Neural progenitor cell (in vitro differentiated cells): Measurements from ENCODE around the gene TMED7. TPM values are rescaled to one million over a fixed set of nuclear protein-coding genes. Genes with fewer than 3 reads are reported as not detected.
"Not testable (repeated sequence)": the region's sequence is repeated elsewhere in the genome, so short reads cannot be mapped to it uniquely, and the experiment has no call there.

Source experiments
- DNase-seq: peaks from one replicate; pipeline ENCODE4 v3.0.0-alpha.2; 2016; ENCODE audit warnings: low spot score
- H2AFZ ChIP-seq: fragments of 200-600 bp; sonication (generic); replicated peaks from 2 replicates; pipeline ENCODE4 v1.6.1; 2016; ENCODE audit warnings: antibody characterized with exemption
- H3F3A ChIP-seq: fragments of 200-600 bp; sonication (generic); 2 replicates; pipeline ENCODE4 v1.6.1; 2016; ENCODE audit warnings: antibody characterized with exemption, low read depth
- H3K27ac ChIP-seq: fragments of 200-600 bp; sonication (generic); 2 replicates; pipeline ENCODE4 v1.5.1; 2016; ENCODE audit warnings: mild to moderate bottlenecking
- H3K27me3 ChIP-seq: fragments of 200-600 bp; sonication (generic); 2 replicates; pipeline ENCODE4 v1.6.1; 2016; ENCODE audit warnings: mild to moderate bottlenecking, moderate library complexity
- H3K36me3 ChIP-seq: fragments of 200-600 bp; sonication (generic); 2 replicates; pipeline ENCODE4 v1.5.1; 2016
- H3K4me1 ChIP-seq: fragments of 200-600 bp; sonication (generic); 2 replicates; pipeline ENCODE4 v1.6.1; 2016; ENCODE audit warnings: mixed run types
- H3K4me2 ChIP-seq: fragments of 200-600 bp; sonication (generic); 2 replicates; pipeline ENCODE4 v1.6.1; 2016
- H3K4me3 ChIP-seq: fragments of 200-600 bp; sonication (generic); 2 replicates; pipeline ENCODE4 v1.5.1; 2016
- H3K79me2 ChIP-seq: fragments of 200-600 bp; sonication (generic); 2 replicates; pipeline ENCODE4 v1.6.1; 2016; ENCODE audit warnings: low read depth
- H3K9ac ChIP-seq: fragments of 200-600 bp; sonication (generic); 2 replicates; pipeline ENCODE4 v1.6.1; 2016
- H3K9me3 ChIP-seq: fragments of 200-600 bp; sonication (generic); 2 replicates; pipeline ENCODE4 v1.5.1; 2016; ENCODE audit warnings: low read depth
- H4K20me1 ChIP-seq: fragments of 200-600 bp; sonication (generic); 2 replicates; pipeline ENCODE4 v1.6.1; 2016; ENCODE audit warnings: low read depth
- H3K27ac Mint-ChIP-seq: 3 replicates; pipeline ENCODE4 v1.8.0; 2021; ENCODE audit warnings: mixed read lengths
- H3K27me3 Mint-ChIP-seq: 2 replicates; pipeline ENCODE4 v1.8.0; 2022; ENCODE audit warnings: low read depth, mild to moderate bottlenecking, inconsistent platforms, moderate library complexity, mixed read lengths; ENCODE audit not compliant: insufficient read depth
- H3K36me3 Mint-ChIP-seq: 3 replicates; pipeline ENCODE4 v1.8.0; 2021; ENCODE audit warnings: mixed read lengths
- H3K4me1 Mint-ChIP-seq: 3 replicates; pipeline ENCODE4 v1.8.0; 2021; ENCODE audit warnings: mixed read lengths
- H3K4me3 Mint-ChIP-seq: 3 replicates; pipeline ENCODE4 v1.8.0; 2021; ENCODE audit warnings: mild to moderate bottlenecking, moderate library complexity, mixed read lengths
- H3K9me3 Mint-ChIP-seq: 3 replicates; pipeline ENCODE4 v1.8.0; 2020; ENCODE audit warnings: mixed read lengths
- EZH2 ChIP-seq: fragments of 200-600 bp; sonication (generic); IDR thresholded peaks from 2 replicates; pipeline ENCODE4 v1.6.1; 2017; ENCODE audit warnings: antibody characterized with exemption, mild to moderate bottlenecking, moderate library complexity
- EZH2phosphoT487 ChIP-seq: fragments of 200-600 bp; sonication (generic); IDR thresholded peaks from 2 replicates; pipeline ENCODE4 v1.6.1; 2017; ENCODE audit warnings: antibody characterized with exemption
- total RNA-seq: library from RNA; depleted of rRNA; stranded (reverse); fragments of >200 nt; gene quantifications from 2 replicates; pipeline ENCODE4 v1.2.3, GENCODE V29; 2015; ENCODE audit warnings: low replicate concordance
- TF ChIP-seq, protein P1 (sequence below): fragments of 200-600 bp; sonication (generic); IDR thresholded peaks from 2 replicates; pipeline ENCODE4 v1.5.1; 2017; ENCODE audit warnings: antibody characterized with exemption, mild to moderate bottlenecking

TMED7 gene
- total RNA-seq, 1 donor from 2014 or later = 112 TPM

DNA sequence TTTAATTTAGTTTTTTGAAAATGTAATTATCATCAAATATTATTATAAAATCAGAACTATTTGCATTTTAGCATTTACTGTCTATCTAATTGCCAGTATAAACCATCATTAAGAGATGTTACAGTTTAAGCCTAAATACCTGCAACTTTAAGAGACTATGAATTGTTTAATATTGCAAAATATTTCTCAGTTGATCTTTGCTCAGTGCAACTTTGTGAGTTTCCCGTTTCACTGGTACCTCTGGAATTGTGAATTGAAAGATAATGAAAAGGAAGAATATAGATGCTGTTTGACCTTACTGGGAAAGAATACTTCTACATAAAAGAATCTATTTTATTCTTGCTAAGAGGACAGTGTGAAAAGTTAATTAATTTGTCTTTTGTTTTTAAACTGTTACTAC, 30.2 kb upstream of the TMED7 start:
- no peak for TF ChIP-seq EZH2
- no peak for TF ChIP-seq EZH2phosphoT487
- TF ChIP-seq, protein P1, sequence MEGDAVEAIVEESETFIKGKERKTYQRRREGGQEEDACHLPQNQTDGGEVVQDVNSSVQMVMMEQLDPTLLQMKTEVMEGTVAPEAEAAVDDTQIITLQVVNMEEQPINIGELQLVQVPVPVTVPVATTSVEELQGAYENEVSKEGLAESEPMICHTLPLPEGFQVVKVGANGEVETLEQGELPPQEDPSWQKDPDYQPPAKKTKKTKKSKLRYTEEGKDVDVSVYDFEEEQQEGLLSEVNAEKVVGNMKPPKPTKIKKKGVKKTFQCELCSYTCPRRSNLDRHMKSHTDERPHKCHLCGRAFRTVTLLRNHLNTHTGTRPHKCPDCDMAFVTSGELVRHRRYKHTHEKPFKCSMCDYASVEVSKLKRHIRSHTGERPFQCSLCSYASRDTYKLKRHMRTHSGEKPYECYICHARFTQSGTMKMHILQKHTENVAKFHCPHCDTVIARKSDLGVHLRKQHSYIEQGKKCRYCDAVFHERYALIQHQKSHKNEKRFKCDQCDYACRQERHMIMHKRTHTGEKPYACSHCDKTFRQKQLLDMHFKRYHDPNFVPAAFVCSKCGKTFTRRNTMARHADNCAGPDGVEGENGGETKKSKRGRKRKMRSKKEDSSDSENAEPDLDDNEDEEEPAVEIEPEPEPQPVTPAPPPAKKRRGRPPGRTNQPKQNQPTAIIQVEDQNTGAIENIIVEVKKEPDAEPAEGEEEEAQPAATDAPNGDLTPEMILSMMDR = no peak
- Mint-ChIP-seq H3K4me1 (peaks cover 9% of the 10 kb centered on the region), H3K36me3 (no peaks in the 10 kb centered on the region), H3K27ac (no peak overlapping the region), H3K4me3 (no peak overlapping the region), H3K27me3 (no peaks in the 10 kb centered on the region), H3K9me3 (peaks cover 7% of the 10 kb centered on the region)
- Histone ChIP-seq H2AFZ (no peak overlapping the region), H3F3A (no peaks in the 10 kb centered on the region), H3K36me3 (no peaks in the 10 kb centered on the region), H3K4me3 (no peak overlapping the region), H3K9ac (no peak overlapping the region), H3K79me2 (no peaks in the 10 kb centered on the region), H3K27ac (no peak overlapping the region), H3K4me1 (peaks cover 3% of the 10 kb centered on the region), H3K4me2 (no peak overlapping the region), H4K20me1 (no peaks in the 10 kb centered on the region), H3K27me3 (no peaks in the 10 kb centered on the region), H3K9me3 (no peaks in the 10 kb centered on the region)
- DNase-seq = no peak

DNA sequence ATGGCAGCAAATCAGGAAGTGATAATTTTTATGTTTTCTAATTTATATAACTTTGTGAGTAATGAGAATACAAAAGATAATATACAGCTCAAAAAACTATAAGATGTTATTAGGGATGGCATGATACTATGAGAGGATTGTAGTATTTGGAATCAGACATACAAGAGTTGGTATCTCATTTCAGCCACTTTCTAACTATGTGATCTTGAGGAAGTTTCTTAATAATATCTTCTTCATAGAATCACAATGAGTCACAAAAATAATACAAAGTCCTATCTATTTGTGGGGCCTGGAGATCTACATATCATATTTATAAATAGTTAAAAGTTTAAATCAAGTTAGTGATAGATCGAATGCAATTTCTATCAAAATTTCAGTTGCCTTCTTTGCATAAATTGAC, 23.7 kb upstream of the TMED7 start:
- no peak overlapping the region for H3K4me2 ChIP-seq
- Mint-ChIP-seq H3K27me3 (peaks cover 2% of the 10 kb centered on the region), H3K4me3 (no peak overlapping the region), H3K36me3 (no peaks in the 10 kb centered on the region), H3K9me3 (no peaks in the 10 kb centered on the region), H3K4me1 (no peaks in the 10 kb centered on the region), H3K27ac (no peak overlapping the region)
- no peak overlapping the region for H3K4me3 ChIP-seq
- H3K36me3 ChIP-seq = no peaks in the 10 kb centered on the region
- no peaks in the 10 kb centered on the region for H3K27me3 ChIP-seq
- no peak overlapping the region for H2AFZ ChIP-seq
- no peak overlapping the region for H3K9ac ChIP-seq
- no peaks in the 10 kb centered on the region for H3K4me1 ChIP-seq
- H3K79me2 ChIP-seq = no peaks in the 10 kb centered on the region
- no peaks in the 10 kb centered on the region for H4K20me1 ChIP-seq
- no peaks in the 10 kb centered on the region for H3K9me3 ChIP-seq
- H3F3A ChIP-seq = no peaks in the 10 kb centered on the region
- DNase-seq = no peak
- H3K27ac ChIP-seq = no peak overlapping the region
- TF ChIP-seq EZH2 = no peak
- TF ChIP-seq, protein P1 = no peak
- no peak for TF ChIP-seq EZH2phosphoT487

DNA sequence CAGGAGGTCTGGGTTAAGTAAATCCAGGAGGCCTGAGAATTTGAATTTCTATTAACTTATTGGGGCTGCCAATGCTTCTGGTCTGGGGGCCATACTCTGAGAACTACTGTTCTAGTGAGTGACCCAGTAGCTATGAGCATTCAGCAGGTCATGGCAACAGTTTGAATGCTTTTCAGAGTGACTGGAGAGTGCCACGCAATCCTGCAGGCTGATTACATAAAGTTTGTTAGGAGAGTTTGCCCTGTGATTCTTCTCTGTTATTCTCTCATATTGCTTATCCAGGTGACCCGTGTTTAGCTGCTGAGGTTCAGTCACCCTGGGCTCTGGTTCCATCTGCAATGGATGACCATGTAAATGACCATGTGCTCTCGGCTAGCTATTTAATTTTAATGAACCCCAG, 22.2 kb upstream of the TMED7 start:
- H3K36me3 Mint-ChIP-seq = no peaks in the 10 kb centered on the region
- no peak overlapping the region for H3K4me3 Mint-ChIP-seq
- Histone ChIP-seq H3K36me3 (no peaks in the 10 kb centered on the region), H3K27ac (no peak overlapping the region), H3K4me2 (no peak overlapping the region), H3K9ac (no peak overlapping the region), H3K79me2 (no peaks in the 10 kb centered on the region), H3F3A (no peaks in the 10 kb centered on the region), H3K27me3 (no peaks in the 10 kb centered on the region), H3K4me3 (no peak overlapping the region), H2AFZ (no peak overlapping the region), H3K4me1 (no peaks in the 10 kb centered on the region), H3K9me3 (no peaks in the 10 kb centered on the region), H4K20me1 (no peaks in the 10 kb centered on the region)
- TF ChIP-seq EZH2 (no peak), EZH2phosphoT487 (no peak)
- TF ChIP-seq, protein P1 = no peak
- H3K27me3 Mint-ChIP-seq = peaks cover 2% of the 10 kb centered on the region
- no peaks in the 10 kb centered on the region for H3K4me1 Mint-ChIP-seq
- no peak overlapping the region for H3K27ac Mint-ChIP-seq
- H3K9me3 Mint-ChIP-seq = no peaks in the 10 kb centered on the region
- no peak for DNase-seq

DNA sequence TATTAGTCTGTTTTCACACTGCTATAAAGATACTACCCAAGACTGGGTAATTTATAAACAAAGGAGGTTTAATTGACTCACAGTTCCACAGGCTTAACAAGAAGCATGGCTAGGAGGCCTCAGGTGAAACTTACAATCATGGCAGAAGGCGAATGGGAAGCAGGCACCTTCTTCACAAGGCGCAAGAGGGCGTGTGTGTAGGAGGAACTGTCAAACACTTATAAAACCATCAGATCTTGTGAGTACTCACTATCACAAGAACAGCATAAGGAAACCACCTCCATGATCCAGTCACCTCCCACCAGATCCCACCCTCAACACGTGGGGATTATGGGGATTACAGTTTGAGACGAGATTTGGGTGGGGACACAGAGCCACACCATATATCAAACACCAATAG, 19.6 kb upstream of the TMED7 start:
- not testable (repeated sequence) for H3K9ac ChIP-seq, H3K79me2 ChIP-seq, H3K27me3 Mint-ChIP-seq, DNase-seq, H3K27ac Mint-ChIP-seq, H4K20me1 ChIP-seq, H3K4me1 ChIP-seq, H3K27me3 ChIP-seq, H3K4me3 Mint-ChIP-seq, H3K4me2 ChIP-seq, H3K4me1 Mint-ChIP-seq, H3F3A ChIP-seq, H3K4me3 ChIP-seq, H3K36me3 Mint-ChIP-seq, H3K36me3 ChIP-seq, H2AFZ ChIP-seq, H3K9me3 ChIP-seq, H3K9me3 Mint-ChIP-seq, H3K27ac ChIP-seq
